ENCODE measurements around the gene PMM2.
A peak's percentile ranks its signal among the peaks of the same experiment; 100 is the strongest.

The PMM2 gene

DNA sequence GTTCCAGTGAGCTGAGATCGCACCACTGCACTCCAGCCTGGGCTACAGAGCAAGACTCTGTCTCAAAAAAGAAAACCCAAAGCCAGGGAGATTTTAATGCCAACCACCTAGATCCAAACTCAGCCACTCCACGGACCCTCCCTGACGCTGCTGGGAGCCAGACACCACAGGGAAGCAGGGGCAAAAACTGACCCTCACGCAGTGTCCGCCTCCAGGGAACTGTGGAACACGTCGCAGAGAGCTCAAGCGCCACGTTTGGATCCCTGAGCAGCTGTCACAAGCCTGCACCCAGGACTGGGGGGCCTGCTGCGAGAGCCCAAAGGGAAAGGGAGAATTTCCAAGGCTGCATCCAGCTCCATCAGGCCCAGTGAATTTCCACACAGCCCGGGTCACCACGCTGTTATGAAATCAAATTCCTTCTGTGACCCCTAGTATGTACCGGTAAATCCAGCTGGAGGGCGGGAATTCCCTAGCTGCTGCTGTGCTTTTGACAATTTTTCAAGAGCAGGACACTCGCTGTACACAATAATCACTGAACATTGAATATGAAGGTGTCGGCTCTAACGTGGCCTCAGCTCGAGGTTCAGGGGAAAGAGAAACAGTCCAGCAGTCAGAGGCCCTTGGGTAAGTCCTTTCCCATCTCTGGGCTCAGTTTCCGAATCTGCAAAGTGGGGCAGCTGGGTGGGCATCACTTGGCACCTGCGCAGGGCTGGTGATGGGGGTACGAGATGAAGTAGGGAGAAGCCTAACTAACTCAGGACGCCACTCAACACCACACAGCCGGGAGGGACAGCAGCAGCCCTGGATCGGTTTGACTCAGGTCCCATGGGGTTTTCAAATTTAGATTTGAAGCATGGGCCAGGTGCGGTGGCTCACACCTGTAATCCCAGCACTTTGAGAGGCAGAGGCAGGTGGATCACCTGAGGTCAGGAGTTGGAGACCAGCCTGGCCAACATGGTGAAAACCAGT lies 62.6 kb downstream of the PMM2 start:
- POLR2A ChIA-PET = no interaction called here
- DNase-seq (ENCODE audit: extremely low spot score) = no peak
- CTCF ChIA-PET = no interaction called here

DNA sequence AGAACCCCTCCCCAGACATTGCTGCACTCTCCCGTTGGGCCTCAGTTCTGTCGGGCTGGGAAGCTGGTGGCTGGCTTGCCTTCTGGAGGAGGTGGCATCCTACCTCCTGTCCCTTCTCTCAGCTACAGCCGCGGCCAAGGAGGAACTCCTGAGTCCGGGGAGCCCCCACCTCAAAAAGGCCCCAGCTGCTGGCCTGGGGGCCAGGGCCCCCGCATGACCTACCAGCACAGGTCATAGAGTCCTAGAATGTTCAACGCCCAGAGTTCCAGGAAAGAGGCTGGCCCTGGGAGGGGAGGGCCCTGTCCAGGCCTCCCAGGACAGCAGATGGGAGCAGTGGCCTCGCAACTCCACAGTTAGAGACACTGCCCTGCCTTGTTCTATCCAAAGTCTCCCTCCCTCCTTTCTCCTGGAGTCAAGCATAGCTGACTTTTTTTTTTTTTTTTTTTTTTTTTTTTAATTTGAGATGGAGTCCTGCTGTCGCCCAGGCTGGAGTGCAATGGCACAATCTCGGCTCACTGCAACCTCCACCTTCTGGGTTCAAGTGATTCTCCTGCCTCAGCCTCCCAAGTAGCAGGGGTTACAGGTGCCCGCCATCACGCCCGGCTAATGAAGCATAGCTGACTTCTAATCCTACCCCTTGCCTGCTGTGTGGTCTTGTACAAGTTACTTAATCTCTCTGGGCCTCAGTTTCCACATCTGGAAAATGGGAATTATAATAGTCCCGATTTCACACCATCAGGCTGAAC lies 64.1 kb downstream of the PMM2 start:
- DNase-seq (ENCODE audit: extremely low spot score) = no peak
- CTCF ChIA-PET = no interaction called here

More for the DNA sequence above, 62.6 kb downstream of the PMM2 start:
- no peak for TF ChIP-seq BHLHE40 (IDR thresholded peaks at IDR 0.05; ENCODE audit: borderline replicate concordance)
- no peak for TF ChIP-seq HDGF (IDR thresholded peaks at IDR 0.05; ENCODE audit: borderline replicate concordance)
- TF ChIP-seq NFRKB (IDR thresholded peaks at IDR 0.05) = no peak
- no peak for TF ChIP-seq ZNF384 (IDR thresholded peaks at IDR 0.05)

DNA sequence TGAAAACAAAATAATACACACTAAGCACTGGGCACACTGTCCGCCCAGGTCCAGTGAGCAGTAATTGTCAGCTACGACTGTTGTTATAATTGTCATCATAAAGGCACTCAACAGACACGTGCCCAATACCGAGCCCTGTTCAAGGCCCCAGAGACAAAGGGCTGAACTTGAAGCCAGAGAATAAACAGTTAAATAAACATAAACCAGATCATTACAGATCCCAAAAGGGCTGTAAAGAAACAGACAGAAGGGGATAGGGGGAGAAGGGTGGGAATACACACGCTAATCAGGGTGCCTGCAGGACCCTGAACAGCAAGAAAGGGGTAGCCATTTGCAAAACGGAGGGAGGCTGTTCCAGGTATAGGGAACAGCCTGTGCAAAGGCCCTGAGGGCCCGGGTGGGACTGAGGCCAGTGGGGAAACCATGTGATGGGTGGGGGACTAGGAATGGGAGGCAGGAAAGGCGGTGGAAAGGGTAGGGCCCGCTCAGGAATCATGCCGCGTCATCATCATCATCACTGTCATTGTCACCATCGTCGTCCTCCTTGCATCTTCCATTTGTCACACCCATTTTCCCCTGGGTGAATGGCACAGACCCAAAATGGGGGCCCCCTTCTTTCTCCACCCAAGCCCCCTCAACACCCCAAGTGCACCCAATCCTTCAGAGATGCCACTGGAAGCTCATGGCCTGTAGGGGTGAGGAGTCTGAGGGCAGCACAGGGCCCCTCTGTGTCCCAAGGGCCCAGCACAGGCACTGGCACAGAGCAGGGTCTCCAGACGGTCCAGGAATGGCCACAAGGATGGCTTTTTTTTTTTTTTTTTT lies 64.9 kb downstream of the PMM2 start:
- ChIA-PET POLR2A (no interaction called here), CTCF (no interaction called here)
- no peak for DNase-seq (ENCODE audit: extremely low spot score)
- TF ChIP-seq HDGF (IDR thresholded peaks at IDR 0.05; ENCODE audit: borderline replicate concordance) = no peak
- TF ChIP-seq, protein P1, sequence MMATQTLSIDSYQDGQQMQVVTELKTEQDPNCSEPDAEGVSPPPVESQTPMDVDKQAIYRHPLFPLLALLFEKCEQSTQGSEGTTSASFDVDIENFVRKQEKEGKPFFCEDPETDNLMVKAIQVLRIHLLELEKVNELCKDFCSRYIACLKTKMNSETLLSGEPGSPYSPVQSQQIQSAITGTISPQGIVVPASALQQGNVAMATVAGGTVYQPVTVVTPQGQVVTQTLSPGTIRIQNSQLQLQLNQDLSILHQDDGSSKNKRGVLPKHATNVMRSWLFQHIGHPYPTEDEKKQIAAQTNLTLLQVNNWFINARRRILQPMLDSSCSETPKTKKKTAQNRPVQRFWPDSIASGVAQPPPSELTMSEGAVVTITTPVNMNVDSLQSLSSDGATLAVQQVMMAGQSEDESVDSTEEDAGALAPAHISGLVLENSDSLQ (IDR thresholded peaks at IDR 0.05) = no peak
- no peak for TF ChIP-seq BHLHE40 (IDR thresholded peaks at IDR 0.05; ENCODE audit: borderline replicate concordance)
- TF ChIP-seq LEF1 (IDR thresholded peaks at IDR 0.05; ENCODE audit: borderline replicate concordance) = no peak
- no peak for TF ChIP-seq TARDBP (IDR thresholded peaks at IDR 0.05)
- no peak for TF ChIP-seq CTBP1 (IDR thresholded peaks at IDR 0.05; ENCODE audit: borderline replicate concordance)
- no peak for TF ChIP-seq FOXA1 (IDR thresholded peaks at IDR 0.05)
- TF ChIP-seq SP1 (IDR thresholded peaks at IDR 0.05) = no peak
- no peak for TF ChIP-seq FOXM1 (IDR thresholded peaks at IDR 0.05; ENCODE audit: borderline replicate concordance)
- no peak for TF ChIP-seq ZNF384 (IDR thresholded peaks at IDR 0.05)
- TF ChIP-seq SUZ12 (IDR thresholded peaks at IDR 0.05) = no peak
- no peak for TF ChIP-seq NFRKB (IDR thresholded peaks at IDR 0.05)
- TF ChIP-seq FOXK2 (IDR thresholded peaks at IDR 0.05) = no peak

More for the DNA sequence above, 64.1 kb downstream of the PMM2 start:
- TF ChIP-seq ZNF384 (IDR thresholded peaks at IDR 0.05) (peak; percentile 66), SUZ12 (IDR thresholded peaks at IDR 0.05) (no peak)
- POLR2A ChIA-PET = no interaction called here

DNA sequence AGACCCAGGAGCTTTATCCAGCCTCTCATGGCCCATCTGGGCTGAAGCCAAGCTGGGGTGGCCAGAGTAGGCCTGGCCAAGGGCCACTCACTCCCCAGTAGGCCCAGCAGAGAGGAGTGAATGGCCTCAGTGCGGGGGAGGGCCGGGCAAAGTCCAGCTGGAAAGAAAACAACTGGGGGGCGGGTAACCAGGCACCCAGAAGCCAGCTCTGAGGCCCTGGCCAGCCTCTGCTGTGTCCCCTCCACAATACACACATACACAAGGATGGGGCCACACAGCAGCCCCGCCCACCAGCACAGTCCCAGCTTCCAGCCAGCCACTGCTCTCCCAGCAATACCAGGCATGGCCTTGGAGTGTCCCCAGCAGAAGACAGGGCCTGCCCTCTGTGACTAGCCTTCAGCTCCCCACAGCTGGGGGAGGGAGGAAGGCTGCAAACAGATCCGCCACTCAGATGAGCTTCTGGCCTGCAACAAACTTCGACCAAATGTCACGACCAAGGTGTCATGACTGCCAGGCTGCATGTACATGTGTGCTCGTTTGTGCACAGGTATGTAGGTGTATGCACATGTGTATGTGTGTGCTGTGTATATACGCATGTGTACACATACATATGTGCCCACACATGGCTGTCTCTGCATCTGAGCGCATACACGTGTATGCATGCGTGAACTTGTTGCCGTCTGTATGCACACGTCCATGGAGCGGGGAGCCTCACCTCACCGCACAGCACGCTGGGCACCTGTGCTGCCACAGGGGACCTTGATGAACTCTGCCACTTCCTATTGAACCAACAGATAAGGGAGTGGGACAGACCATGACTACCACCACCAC lies 66.2 kb downstream of the PMM2 start:
- no peak for TF ChIP-seq ARNT (IDR thresholded peaks at IDR 0.05)
- TF ChIP-seq TARDBP (IDR thresholded peaks at IDR 0.05) = no peak
- ChIA-PET CTCF (interaction anchor here (0.6 to 0.9 kb wide), 2 partner anchors 10 to 11 kb away, joined by 3 read pairs; no protein-coding TSS in a partner anchor), POLR2A (no interaction called here)
- DNase-seq (ENCODE audit: extremely low spot score) = no peak

DNA sequence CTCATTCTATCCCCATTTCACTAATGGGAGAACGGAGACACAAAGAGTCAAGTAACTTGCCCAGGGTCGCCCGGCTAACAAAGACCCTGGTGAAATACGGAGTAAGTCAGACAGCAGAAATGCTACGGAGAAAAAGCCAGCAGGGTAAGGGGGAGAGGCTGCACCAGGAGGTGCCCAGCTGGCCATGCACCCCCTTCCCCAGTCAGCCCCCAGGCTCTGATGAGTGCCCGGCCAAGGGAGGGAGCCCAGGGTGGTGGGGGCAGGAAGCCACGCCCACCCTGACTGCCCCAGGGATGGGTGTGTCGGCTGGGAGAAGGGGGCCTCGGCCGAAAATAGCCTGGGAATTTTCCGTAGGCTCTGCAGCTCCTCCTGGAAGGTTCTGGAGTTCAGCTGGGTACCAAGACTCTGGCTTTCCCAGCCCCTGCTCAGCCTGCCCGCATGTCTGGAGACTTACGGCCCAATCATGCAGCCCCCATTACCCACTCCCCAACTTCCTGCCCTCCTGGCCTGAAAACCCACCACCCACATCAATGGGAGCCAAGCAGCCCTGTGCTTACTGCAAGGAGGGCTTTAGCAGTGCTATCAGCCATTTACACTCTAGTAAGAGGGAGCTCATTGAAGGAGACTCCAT lies 67.0 kb downstream of the PMM2 start:
- DNase-seq (ENCODE audit: extremely low spot score) = no peak
- TF ChIP-seq ZNF384 (IDR thresholded peaks at IDR 0.05) (no peak), L3MBTL2 (conservative IDR thresholded peaks at IDR 0.05) (no peak), ARNT (IDR thresholded peaks at IDR 0.05) (no peak), ELF4 (IDR thresholded peaks at IDR 0.05) (no peak), TARDBP (IDR thresholded peaks at IDR 0.05) (no peak), LEF1 (IDR thresholded peaks at IDR 0.05; ENCODE audit: borderline replicate concordance) (no peak)
- TF ChIP-seq, protein P1 (IDR thresholded peaks at IDR 0.05) = no peak
- CTCF ChIA-PET = interaction anchor here (0.6 to 1.2 kb wide), 3 partner anchors 9 to 306 kb away, joined by 3 read pairs; no protein-coding TSS in a partner anchor
- POLR2A ChIA-PET = interaction anchor here (1.0 kb wide), 1 partner anchor 11 kb away, joined by 3 read pairs; no protein-coding TSS in a partner anchor
